K562 (cell line): Measurements from ENCODE around the gene FMO3. TPM values are rescaled to one million over a fixed set of nuclear protein-coding genes. Genes with fewer than 3 reads are reported as not detected.

Experiments used
- ATAC-seq: fragments of 200-7000 bp; cut with Tn5 transposase; 3 replicates; pipeline ENCODE4 v1.9.1; 2020; ENCODE audit warnings: moderate library complexity
- BruUV-seq: library from RNA; stranded (reverse); fragments of 400-500 nt; replicated peaks from 2 replicates; lab custom pipeline; 2021; lab: Mats Ljungman, UMichigan
- CTCF ChIA-PET: fragments of 300-600 bp; formaldehyde crosslinking; extraction: SDS; loops from one replicate; lab custom pipeline; 2021; ENCODE audit warnings: low intra/inter-chr PET ratio; lab: Yijun Ruan, JAX
- POLR2A ChIA-PET: fragments of 300-600, 350-650 bp; sonication (Branson Sonifier 250); formaldehyde crosslinking; extraction: SDS; loops from one replicate; lab custom pipeline; 2021; ENCODE audit warnings: antibody characterized with exemption, inconsistent platforms; lab: Yijun Ruan, JAX
- DNase-seq, 4 experiments: peaks; one replicate each; pipeline versions ENCODE4 v3.0.0 to v3.0.0-alpha.2; 2011 to 2018; ENCODE audit warnings: low spot score in 3 of 4, mixed read lengths in 3 of 4; ENCODE audit errors: extremely low read depth in 1 of 4
- FAIRE-seq: peaks from 2 replicates; lab custom pipeline; 2011; peaks lifted over from hg19 to GRCh38; lab: Jason Lieb, UNC
- H2AFZ ChIP-seq: 2 replicates; pipeline ENCODE4 v1.6.0; 2011; ENCODE audit warnings: low read depth, low read length, control low read depth, inconsistent platforms
- H3K27ac ChIP-seq: fragments of 200-600 bp; 3 replicates; pipeline ENCODE4 v1.8.0; 2011; ENCODE audit warnings: low read depth, mild to moderate bottlenecking, control low read depth, inconsistent platforms, low read length, moderate library complexity, mixed read lengths; ENCODE audit errors: extremely low read depth
- H3K27me3 ChIP-seq, 2 experiments: fragments of 300-600 bp in 1 of 2; 2 replicates in 1 of 2; 3 replicates in 1 of 2; pipeline versions ENCODE4 v1.6.0 to v1.8.0; 2011; ENCODE audit warnings: inconsistent platforms in 2 of 2, low read length in 2 of 2, mild to moderate bottlenecking in 1 of 2, mixed read lengths in 1 of 2, moderate library complexity in 1 of 2; ENCODE audit not compliant: control insufficient read depth in 2 of 2, insufficient read depth in 2 of 2
- H3K36me3 ChIP-seq: fragments of 300-600 bp; 3 replicates; pipeline ENCODE4 v1.8.0; 2011; ENCODE audit warnings: mild to moderate bottlenecking, low read length, inconsistent platforms; ENCODE audit not compliant: control insufficient read depth, insufficient read depth
- H3K4me1 ChIP-seq, 2 experiments: fragments of 200-600 bp in 1 of 2; replicated peaks in 1 of 2; 2 replicates in 1 of 2; 3 replicates in 1 of 2; pipeline versions ENCODE4 v1.5.1 to v1.8.0; 2011; ENCODE audit warnings: inconsistent platforms in 2 of 2, low read length in 2 of 2, mild to moderate bottlenecking in 1 of 2, mixed read lengths in 1 of 2, moderate library complexity in 1 of 2; ENCODE audit not compliant: control insufficient read depth in 2 of 2, insufficient read depth in 2 of 2
- H3K4me2 ChIP-seq: 2 replicates; pipeline ENCODE4 v1.6.1; 2011; ENCODE audit warnings: low read length, control low read depth, inconsistent platforms, mixed read lengths; ENCODE audit not compliant: insufficient read depth
- H3K4me3 ChIP-seq: fragments of 200-600 bp; sonication (generic), shearing (Covaris generic); 2 replicates; pipeline ENCODE4 v1.5.1; 2016; ENCODE audit warnings: control low read depth, inconsistent platforms
- H3K79me2 ChIP-seq: fragments of 200-600 bp; 3 replicates; pipeline ENCODE4 v1.8.0; 2011; ENCODE audit warnings: low read length, inconsistent platforms; ENCODE audit not compliant: control insufficient read depth, insufficient read depth
- H3K9ac ChIP-seq, 2 experiments: 2 replicates each; pipeline versions ENCODE4 v1.6.0 to v1.6.1; 2011; ENCODE audit warnings: low read depth in 2 of 2, low read length in 2 of 2, control low read depth in 1 of 2, inconsistent platforms in 1 of 2, mild to moderate bottlenecking in 1 of 2, mixed read lengths in 1 of 2; ENCODE audit not compliant: insufficient read depth in 1 of 2
- H3K9me1 ChIP-seq: one replicate; pipeline ENCODE4 v1.6.0; 2011; ENCODE audit warnings: inconsistent platforms, mild to moderate bottlenecking, low read length, moderate library complexity; ENCODE audit not compliant: control insufficient read depth, insufficient read depth
- H3K9me3 ChIP-seq: replicated peaks from 2 replicates; pipeline ENCODE4 v1.5.1; 2011; ENCODE audit warnings: low read depth, low read length, inconsistent platforms; ENCODE audit not compliant: control insufficient read depth, insufficient read depth
- H4K20me1 ChIP-seq: replicated peaks from 2 replicates; pipeline ENCODE4 v1.6.1; 2011; ENCODE audit warnings: low read length, inconsistent platforms, mixed read lengths; ENCODE audit not compliant: control insufficient read depth, insufficient read depth
- ARID2 ChIP-seq: fragments of 450-650 bp; IDR thresholded peaks from 2 replicates; pipeline ENCODE4 v1.6.1; 2017; ENCODE audit warnings: antibody characterized with exemption, mild to moderate bottlenecking
- EP300 ChIP-seq: IDR thresholded peaks from 2 replicates; pipeline ENCODE4 v1.6.1; 2012; ENCODE audit warnings: low read length, improper control_type of control experiment
- GABPB1 ChIP-seq: sonication (generic); formaldehyde crosslinking; IDR thresholded peaks from 2 replicates; pipeline ENCODE4 v1.8.0; 2022; ENCODE audit warnings: mild to moderate bottlenecking, missing genetic modification reagents
- ILF3 ChIP-seq: fragments of 450-650 bp; IDR thresholded peaks from 2 replicates; pipeline ENCODE4 v1.6.1; 2018; ENCODE audit warnings: antibody characterized with exemption, mild to moderate bottlenecking, moderate library complexity, borderline replicate concordance
- MCM7 ChIP-seq, 2 experiments: fragments of 450-650 bp; IDR thresholded peaks; 2 replicates each; pipeline ENCODE4 v1.6.1; 2016 to 2018
- NR2F6 ChIP-seq: fragments of 450-650 bp; formaldehyde crosslinking; IDR thresholded peaks from 2 replicates; pipeline ENCODE4 v1.4.0; 2020; ENCODE audit warnings: mild to moderate bottlenecking
- ZC3H8 ChIP-seq: fragments of 450-650 bp; IDR thresholded peaks from 2 replicates; pipeline ENCODE4 v1.6.1; 2017
- ZNF133 ChIP-seq: fragments of 250-450 bp; sonication (Bioruptor Pico); IDR thresholded peaks from 2 replicates; pipeline ENCODE4 v1.4.0; 2020; ENCODE audit warnings: mild to moderate bottlenecking
- ZZZ3 ChIP-seq: fragments of 450-650 bp; IDR thresholded peaks from 2 replicates; pipeline ENCODE4 v1.6.1; 2016; ENCODE audit warnings: antibody characterized with exemption, mild to moderate bottlenecking, moderate library complexity
- WGBS: fragments of 100-300 bp; shearing (Covaris generic); methylation state at CpG from one replicate; pipeline ENCODE4 v1.1.6; 2016; ENCODE audit warnings: low coverage, mixed read lengths; ENCODE audit not compliant: insufficient coverage; ENCODE audit errors: missing lambda C conversion rate; 5-methylcytosine and 5-hydroxymethylcytosine counted together
- in situ Hi-C: fragments of 300-500 bp; cut with MboI; formaldehyde crosslinking; loops from 4 replicates; pipeline ENCODE4 v1.15.0; 2018; ENCODE audit warnings: inconsistent platforms, mixed read lengths
- intact Hi-C: fragments of 100-400 bp; cut with micrococcal nuclease; formaldehyde crosslinking; loops from 2 replicates; pipeline ENCODE4 v1.14.2; 2022
- polyA plus RNA-seq, 8 experiments: library from polyadenylated mRNA; depleted of rRNA in 4 of 8; stranded (reverse) in 5 of 8; unstranded in 3 of 8; fragments of >200 nt; fragmentation: Nextera tagmentation in 2 of 8; fragmentation: Illumina TruSeq in 1 of 8; extraction: Ambion mirVana in 2 of 8; extraction: Trizol in 1 of 8; gene quantifications; 2 replicates each; pipeline versions ENCODE4 v1.2.1 to v1.2.3, GENCODE V29; 2011 to 2014; ENCODE audit warnings: inconsistent platforms in 1 of 8, missing spikeins in 1 of 8
- total RNA-seq, 7 experiments: library from RNA; depleted of rRNA in 6 of 7; stranded (reverse); fragments of >200 nt in 6 of 7; fragmentation: Illumina TruSeq in 2 of 7; extraction: Trizol in 2 of 7; gene quantifications; 2 replicates each; pipeline versions ENCODE4 v1.2.1 to v1.2.3, GENCODE V29; 2011 to 2021; ENCODE audit warnings: low replicate concordance in 1 of 7
- TF ChIP-seq, protein P1 (sequence below): sonication (generic); IDR thresholded peaks from 2 replicates; pipeline ENCODE4 v1.6.1; 2016
- TF ChIP-seq, protein P2 (sequence below): fragments of 450-650 bp; IDR thresholded peaks from 2 replicates; pipeline ENCODE4 v1.6.1; 2018; ENCODE audit warnings: mild to moderate bottlenecking, low read depth; ENCODE audit not compliant: partially characterized antibody

FMO3 gene
- total and polyA plus RNA-seq, 9 of the 15 experiments (the other 6 are each of a cell fraction or from before 2014, with no cell fraction given) = not detected

DNA sequence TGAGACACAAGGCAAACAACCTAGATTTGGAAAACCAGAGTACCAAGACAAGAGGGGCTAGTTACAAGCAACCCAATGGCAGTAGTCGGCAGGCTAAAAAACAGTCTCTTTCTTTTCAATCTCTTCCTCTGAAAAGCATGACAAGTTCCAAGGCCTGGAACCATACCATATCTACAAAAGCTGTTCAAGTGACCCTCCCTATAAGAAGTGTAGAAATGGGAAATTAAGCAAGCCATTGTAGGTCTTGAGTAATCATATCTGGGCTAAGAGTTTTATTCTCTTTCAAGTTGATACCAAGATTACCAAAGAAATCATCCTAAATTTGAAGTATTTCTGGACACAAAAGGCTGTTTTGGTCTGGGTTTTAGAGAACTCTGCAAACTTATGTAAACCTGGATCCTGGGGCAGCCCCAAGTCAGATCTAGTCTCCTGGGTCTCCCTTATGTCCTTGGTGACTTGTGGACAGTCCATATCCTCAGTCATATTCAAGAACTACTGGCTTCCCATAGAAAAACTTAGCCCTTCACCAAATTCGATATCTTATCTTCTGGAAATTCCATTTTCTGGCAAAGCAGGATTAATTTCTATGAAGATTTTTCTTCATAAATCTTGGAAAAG is 24.7 kb downstream of the FMO3 start:
- Histone ChIP-seq H3K9me3 (no peaks in the 10 kb centered on the region), H3K79me2 (no peaks in the 10 kb centered on the region), H3K4me2 (no peak overlapping the region), H3K4me3 (no peak overlapping the region), H3K27ac (no peak overlapping the region), H3K27me3 (no peaks in the 10 kb centered on the region)
- WGBS = 0% methylated on average over 2 of the region's 2 CpGs
- FAIRE-seq (no peak), ATAC-seq (no peak)
- CTCF ChIA-PET = no interaction called here
- POLR2A ChIA-PET = no interaction called here
- intact Hi-C loops = no loop called here
- TF ChIP-seq GABPB1 (no peak), ZC3H8 (no peak), ARID2 (no peak), ZNF133 (CRISPR knock-in tag) (no peak), ZZZ3 (no peak), ILF3 (no peak)
- TF ChIP-seq, all 486 proteins: peak for 0
- Histone ChIP-seq H3K9me1 (no peaks in the 10 kb centered on the region), H3K4me1 (no peaks in the 10 kb centered on the region), H3K9ac (no peak overlapping the region), H3K36me3 (no peaks in the 10 kb centered on the region), H2AFZ (no peak overlapping the region), H4K20me1 (no peaks in the 10 kb centered on the region)
- no TSS peak for BruUV-seq
- DNase-seq = no peak
- in situ Hi-C loops = no loop called here

DNA sequence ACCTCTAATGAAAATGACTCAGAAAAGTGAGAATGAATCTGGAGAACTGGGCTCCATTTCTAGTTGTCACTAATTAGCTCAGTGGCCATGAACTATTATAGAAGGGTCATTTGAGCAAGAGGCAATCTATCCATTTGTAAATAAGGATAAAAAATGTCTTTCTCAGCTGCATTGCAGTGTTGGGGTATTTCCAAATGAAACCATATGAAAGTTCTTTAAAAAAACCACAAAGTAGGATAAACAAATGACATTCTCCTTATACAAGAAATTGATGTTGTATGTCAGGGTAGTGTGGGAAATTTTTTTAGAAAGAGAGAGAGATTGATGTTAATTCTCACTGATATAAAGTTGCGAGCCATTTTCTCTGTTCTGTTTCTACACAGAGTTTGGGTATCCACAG is 26.0 kb downstream of the FMO3 start:
- TF ChIP-seq EP300 = no peak
- no peak for TF ChIP-seq MCM7 (IDR thresholded peaks at IDR 0.05)
- TF ChIP-seq, protein P1, sequence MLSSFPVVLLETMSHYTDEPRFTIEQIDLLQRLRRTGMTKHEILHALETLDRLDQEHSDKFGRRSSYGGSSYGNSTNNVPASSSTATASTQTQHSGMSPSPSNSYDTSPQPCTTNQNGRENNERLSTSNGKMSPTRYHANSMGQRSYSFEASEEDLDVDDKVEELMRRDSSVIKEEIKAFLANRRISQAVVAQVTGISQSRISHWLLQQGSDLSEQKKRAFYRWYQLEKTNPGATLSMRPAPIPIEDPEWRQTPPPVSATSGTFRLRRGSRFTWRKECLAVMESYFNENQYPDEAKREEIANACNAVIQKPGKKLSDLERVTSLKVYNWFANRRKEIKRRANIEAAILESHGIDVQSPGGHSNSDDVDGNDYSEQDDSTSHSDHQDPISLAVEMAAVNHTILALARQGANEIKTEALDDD = no peak
- TF ChIP-seq NR2F6 (CRISPR knock-in tag) = no peak
- TF ChIP-seq, protein P2, sequence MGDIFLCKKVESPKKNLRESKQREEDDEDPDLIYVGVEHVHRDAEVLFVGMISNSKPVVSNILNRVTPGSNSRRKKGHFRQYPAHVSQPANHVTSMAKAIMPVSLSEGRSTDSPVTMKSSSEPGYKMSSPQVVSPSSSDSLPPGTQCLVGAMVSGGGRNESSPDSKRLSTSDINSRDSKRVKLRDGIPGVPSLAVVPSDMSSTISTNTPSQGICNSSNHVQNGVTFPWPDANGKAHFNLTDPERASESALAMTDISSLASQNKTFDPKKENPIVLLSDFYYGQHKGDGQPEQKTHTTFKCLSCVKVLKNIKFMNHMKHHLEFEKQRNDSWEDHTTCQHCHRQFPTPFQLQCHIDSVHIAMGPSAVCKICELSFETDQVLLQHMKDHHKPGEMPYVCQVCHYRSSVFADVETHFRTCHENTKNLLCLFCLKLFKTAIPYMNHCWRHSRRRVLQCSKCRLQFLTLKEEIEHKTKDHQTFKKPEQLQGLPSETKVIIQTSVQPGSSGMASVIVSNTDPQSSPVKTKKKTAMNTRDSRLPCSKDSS = no peak
- Histone ChIP-seq H3K9ac (no peak overlapping the region), H3K4me2 (no peak overlapping the region), H3K79me2 (no peaks in the 10 kb centered on the region), H3K27ac (no peak overlapping the region), H3K27me3 (no peaks in the 10 kb centered on the region), H3K36me3 (no peaks in the 10 kb centered on the region), H2AFZ (no peak overlapping the region), H3K9me1 (no peaks in the 10 kb centered on the region), H3K4me1 (no peaks in the 10 kb centered on the region), H3K9me3 (no peaks in the 10 kb centered on the region), H3K4me3 (no peak overlapping the region), H4K20me1 (no peaks in the 10 kb centered on the region)
- WGBS = 0% methylated on average over 1 of the region's 1 CpG
- CTCF ChIA-PET = no interaction called here
- POLR2A ChIA-PET = no interaction called here
- FAIRE-seq (no peak), DNase-seq (no peak), ATAC-seq (no peak)
- intact Hi-C loops (no loop called here), in situ Hi-C loops (no loop called here)
- BruUV-seq = no TSS peak
